WTC11 (cell line): ENCODE results near the gene KHDC4.

ENCODE experiments used
- E2F4 ChIP-seq: sonication (generic); formaldehyde crosslinking; IDR thresholded peaks from 2 replicates; pipeline ENCODE4 v1.8.1; 2022; ENCODE audit warnings: low read depth, mild to moderate bottlenecking, moderate library complexity, missing genetic modification reagents, borderline replicate concordance
- JUN ChIP-seq: sonication (generic); formaldehyde crosslinking; IDR thresholded peaks from 2 replicates; pipeline ENCODE4 v1.8.0; 2023; ENCODE audit warnings: mild to moderate bottlenecking, missing genetic modification reagents
- NR3C1 ChIP-seq: sonication (generic); formaldehyde crosslinking; conservative IDR thresholded peaks from 2 replicates; pipeline ENCODE4 v1.8.1; 2023; ENCODE audit warnings: low read depth, mild to moderate bottlenecking, missing genetic modification reagents
- TCF7 ChIP-seq: sonication (generic); formaldehyde crosslinking; IDR thresholded peaks from 2 replicates; pipeline ENCODE4 v1.8.0; 2022; ENCODE audit warnings: mild to moderate bottlenecking, low read depth, missing genetic modification reagents, moderate library complexity
- ZNF317 ChIP-seq: sonication (generic); formaldehyde crosslinking; IDR thresholded peaks from 2 replicates; pipeline ENCODE4 v1.8.1; 2023; ENCODE audit warnings: low read depth, mild to moderate bottlenecking, moderate library complexity, missing genetic modification reagents, borderline replicate concordance
- ZNF512 ChIP-seq: sonication (generic); formaldehyde crosslinking; IDR thresholded peaks from 2 replicates; pipeline ENCODE4 v1.8.1; 2022; ENCODE audit warnings: missing genetic modification reagents, borderline replicate concordance
- TF ChIP-seq, protein P1 (sequence below): fragments of 200-600 bp; IDR thresholded peaks from 2 replicates; pipeline ENCODE4 v1.8.0; 2022; ENCODE audit warnings: antibody characterized with exemption
- TF ChIP-seq, protein P2 (sequence below): sonication (generic); formaldehyde crosslinking; IDR thresholded peaks from 2 replicates; pipeline ENCODE4 v1.8.1; 2022; ENCODE audit warnings: mild to moderate bottlenecking, moderate library complexity, missing genetic modification reagents
- TF ChIP-seq, protein P3 (sequence below): sonication (generic); formaldehyde crosslinking; conservative IDR thresholded peaks from 2 replicates; pipeline ENCODE4 v1.8.1; 2023; ENCODE audit warnings: mild to moderate bottlenecking, low read depth, missing genetic modification reagents, moderate library complexity

- TF ChIP-seq, protein P1, sequence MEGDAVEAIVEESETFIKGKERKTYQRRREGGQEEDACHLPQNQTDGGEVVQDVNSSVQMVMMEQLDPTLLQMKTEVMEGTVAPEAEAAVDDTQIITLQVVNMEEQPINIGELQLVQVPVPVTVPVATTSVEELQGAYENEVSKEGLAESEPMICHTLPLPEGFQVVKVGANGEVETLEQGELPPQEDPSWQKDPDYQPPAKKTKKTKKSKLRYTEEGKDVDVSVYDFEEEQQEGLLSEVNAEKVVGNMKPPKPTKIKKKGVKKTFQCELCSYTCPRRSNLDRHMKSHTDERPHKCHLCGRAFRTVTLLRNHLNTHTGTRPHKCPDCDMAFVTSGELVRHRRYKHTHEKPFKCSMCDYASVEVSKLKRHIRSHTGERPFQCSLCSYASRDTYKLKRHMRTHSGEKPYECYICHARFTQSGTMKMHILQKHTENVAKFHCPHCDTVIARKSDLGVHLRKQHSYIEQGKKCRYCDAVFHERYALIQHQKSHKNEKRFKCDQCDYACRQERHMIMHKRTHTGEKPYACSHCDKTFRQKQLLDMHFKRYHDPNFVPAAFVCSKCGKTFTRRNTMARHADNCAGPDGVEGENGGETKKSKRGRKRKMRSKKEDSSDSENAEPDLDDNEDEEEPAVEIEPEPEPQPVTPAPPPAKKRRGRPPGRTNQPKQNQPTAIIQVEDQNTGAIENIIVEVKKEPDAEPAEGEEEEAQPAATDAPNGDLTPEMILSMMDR: no peak
- TF ChIP-seq, protein P2, sequence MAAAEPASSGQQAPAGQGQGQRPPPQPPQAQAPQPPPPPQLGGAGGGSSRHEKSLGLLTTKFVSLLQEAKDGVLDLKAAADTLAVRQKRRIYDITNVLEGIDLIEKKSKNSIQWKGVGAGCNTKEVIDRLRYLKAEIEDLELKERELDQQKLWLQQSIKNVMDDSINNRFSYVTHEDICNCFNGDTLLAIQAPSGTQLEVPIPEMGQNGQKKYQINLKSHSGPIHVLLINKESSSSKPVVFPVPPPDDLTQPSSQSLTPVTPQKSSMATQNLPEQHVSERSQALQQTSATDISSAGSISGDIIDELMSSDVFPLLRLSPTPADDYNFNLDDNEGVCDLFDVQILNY (CRISPR knock-in tag): no peak
- TF ChIP-seq ZNF512: no peak
- no peak for TF ChIP-seq TCF7 (CRISPR knock-in tag)
- no peak for TF ChIP-seq ZNF317 (CRISPR knock-in tag)
- no peak for TF ChIP-seq E2F4 (CRISPR knock-in tag)
- TF ChIP-seq JUN: no peak
- no peak for TF ChIP-seq NR3C1 (CRISPR knock-in tag)
- TF ChIP-seq, protein P3, sequence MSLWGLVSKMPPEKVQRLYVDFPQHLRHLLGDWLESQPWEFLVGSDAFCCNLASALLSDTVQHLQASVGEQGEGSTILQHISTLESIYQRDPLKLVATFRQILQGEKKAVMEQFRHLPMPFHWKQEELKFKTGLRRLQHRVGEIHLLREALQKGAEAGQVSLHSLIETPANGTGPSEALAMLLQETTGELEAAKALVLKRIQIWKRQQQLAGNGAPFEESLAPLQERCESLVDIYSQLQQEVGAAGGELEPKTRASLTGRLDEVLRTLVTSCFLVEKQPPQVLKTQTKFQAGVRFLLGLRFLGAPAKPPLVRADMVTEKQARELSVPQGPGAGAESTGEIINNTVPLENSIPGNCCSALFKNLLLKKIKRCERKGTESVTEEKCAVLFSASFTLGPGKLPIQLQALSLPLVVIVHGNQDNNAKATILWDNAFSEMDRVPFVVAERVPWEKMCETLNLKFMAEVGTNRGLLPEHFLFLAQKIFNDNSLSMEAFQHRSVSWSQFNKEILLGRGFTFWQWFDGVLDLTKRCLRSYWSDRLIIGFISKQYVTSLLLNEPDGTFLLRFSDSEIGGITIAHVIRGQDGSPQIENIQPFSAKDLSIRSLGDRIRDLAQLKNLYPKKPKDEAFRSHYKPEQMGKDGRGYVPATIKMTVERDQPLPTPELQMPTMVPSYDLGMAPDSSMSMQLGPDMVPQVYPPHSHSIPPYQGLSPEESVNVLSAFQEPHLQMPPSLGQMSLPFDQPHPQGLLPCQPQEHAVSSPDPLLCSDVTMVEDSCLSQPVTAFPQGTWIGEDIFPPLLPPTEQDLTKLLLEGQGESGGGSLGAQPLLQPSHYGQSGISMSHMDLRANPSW (CRISPR knock-in tag): no peak
Observed at GRCh38 chr1:155864393-155864792, 69.8 kb downstream of the KHDC4 start.
